Mucosa of rectum (tissue), 2 donors: ENCODE data around the gene WARS2.

Experiments
- H3K27ac ChIP-seq, 2 donors: one replicate each; pipeline ENCODE4 v1.7.0; 2013; ENCODE audit warnings: inconsistent platforms in 2 of 2, low read depth in 2 of 2, low read length in 2 of 2
- H3K27me3 ChIP-seq, 2 donors: one replicate each; pipeline ENCODE4 v1.7.0; 2013; ENCODE audit warnings: low read length in 2 of 2; ENCODE audit not compliant: control insufficient read depth in 2 of 2, insufficient read depth in 2 of 2
- H3K36me3 ChIP-seq, 2 donors: one replicate each; pipeline ENCODE4 v1.7.0; 2013; ENCODE audit warnings: low read length in 2 of 2; ENCODE audit not compliant: control insufficient read depth in 2 of 2, insufficient read depth in 2 of 2
- H3K4me1 ChIP-seq, 2 donors: one replicate each; pipeline ENCODE4 v1.7.0; 2013; ENCODE audit warnings: low read length in 2 of 2, mild to moderate bottlenecking in 1 of 2; ENCODE audit not compliant: control insufficient read depth in 2 of 2, insufficient read depth in 2 of 2
- H3K4me3 ChIP-seq, 2 donors: one replicate each; pipeline ENCODE4 v1.7.0; 2013; ENCODE audit warnings: low read length in 2 of 2
- H3K9ac ChIP-seq, 2 donors: one replicate each; pipeline ENCODE4 v1.7.0; 2013; ENCODE audit warnings: low read length in 2 of 2, low read depth in 1 of 2, mild to moderate bottlenecking in 1 of 2
- H3K9me3 ChIP-seq, 2 donors: one replicate each; pipeline ENCODE4 v1.7.0; 2013; ENCODE audit warnings: low read length in 2 of 2; ENCODE audit not compliant: control insufficient read depth in 2 of 2
- donor health status: healthy.
- donor health status: Normal muscosa, but diverticular disease.

WARS2 gene

GRCh38 chr1:119115736-119116135, 24.7 kb downstream of the WARS2 start:
- Histone ChIP-seq H3K27ac (no peak overlapping the region), H3K27me3 (no peaks in the 10 kb centered on the region), H3K36me3 (no peaks in the 10 kb centered on the region), H3K4me1 (peaks cover 0 to 3% of the 10 kb centered on the region in 2 donors), H3K4me3 (no peak overlapping the region), H3K9me3 (no peaks in the 10 kb centered on the region), H3K9ac (no peak overlapping the region)

- no peak overlapping the region for H3K9ac ChIP-seq
- no peak overlapping the region for H3K27ac ChIP-seq
- no peaks in the 10 kb centered on the region for H3K36me3 ChIP-seq
- H3K9me3 ChIP-seq = no peaks in the 10 kb centered on the region
- peaks cover 0 to 3% of the 10 kb centered on the region in 2 donors for H3K4me1 ChIP-seq
- no peaks in the 10 kb centered on the region for H3K27me3 ChIP-seq
- no peak overlapping the region for H3K4me3 ChIP-seq
Measured at GRCh38 chr1:119115311-119115710, 25.1 kb downstream of the WARS2 start.

GRCh38 chr1:119114786-119115185, 25.7 kb downstream of the WARS2 start:
- Histone ChIP-seq H3K9me3 (no peaks in the 10 kb centered on the region), H3K36me3 (no peaks in the 10 kb centered on the region), H3K27ac (no peak overlapping the region)

GRCh38 chr1:119112791-119113190, 27.7 kb downstream of the WARS2 start:
- no peak overlapping the region for H3K9ac ChIP-seq
- no peak overlapping the region for H3K27ac ChIP-seq
- no peaks in the 10 kb centered on the region for H3K36me3 ChIP-seq

More at GRCh38 chr1:119114786-119115185, 25.7 kb downstream of the WARS2 start:
- no peak overlapping the region for H3K4me3 ChIP-seq
- H3K9ac ChIP-seq = no peak overlapping the region
- H3K27me3 ChIP-seq = no peaks in the 10 kb centered on the region
- peaks cover 0 to 3% of the 10 kb centered on the region in 2 donors for H3K4me1 ChIP-seq

GRCh38 chr1:119112244-119112643, 28.2 kb downstream of the WARS2 start:
- Histone ChIP-seq H3K9ac (no peak overlapping the region), H3K9me3 (no peaks in the 10 kb centered on the region), H3K4me3 (no peak overlapping the region), H3K4me1 (peaks cover 0 to 3% of the 10 kb centered on the region in 2 donors), H3K27ac (no peak overlapping the region), H3K36me3 (no peaks in the 10 kb centered on the region), H3K27me3 (no peaks in the 10 kb centered on the region)

More at GRCh38 chr1:119112791-119113190, 27.7 kb downstream of the WARS2 start:
- Histone ChIP-seq H3K4me1 (peaks cover 0 to 3% of the 10 kb centered on the region in 2 donors), H3K9me3 (no peaks in the 10 kb centered on the region), H3K4me3 (no peak overlapping the region), H3K27me3 (no peaks in the 10 kb centered on the region)

GRCh38 chr1:119108988-119109387, 31.5 kb downstream of the WARS2 start:
- Histone ChIP-seq H3K9me3 (no peaks in the 10 kb centered on the region), H3K36me3 (no peaks in the 10 kb centered on the region), H3K9ac (no peak overlapping the region), H3K27ac (no peak overlapping the region), H3K4me3 (no peak overlapping the region), H3K27me3 (no peaks in the 10 kb centered on the region), H3K4me1 (no peaks in the 10 kb centered on the region)

- Histone ChIP-seq H3K27me3 (no peaks in the 10 kb centered on the region), H3K9me3 (no peaks in the 10 kb centered on the region), H3K36me3 (no peaks in the 10 kb centered on the region), H3K4me1 (no peaks in the 10 kb centered on the region), H3K4me3 (no peak overlapping the region), H3K9ac (no peak overlapping the region), H3K27ac (no peak overlapping the region)
Measured at GRCh38 chr1:119103764-119104163, 36.7 kb downstream of the WARS2 start.

- no peaks in the 10 kb centered on the region for H3K4me1 ChIP-seq
- no peaks in the 10 kb centered on the region for H3K36me3 ChIP-seq
- H3K9me3 ChIP-seq = no peaks in the 10 kb centered on the region
- H3K27me3 ChIP-seq = no peaks in the 10 kb centered on the region
- H3K9ac ChIP-seq = no peak overlapping the region
- no peak overlapping the region for H3K4me3 ChIP-seq
- H3K27ac ChIP-seq = no peak overlapping the region
Measured at GRCh38 chr1:119102051-119102450, 38.4 kb downstream of the WARS2 start.

- Histone ChIP-seq H3K4me1 (no peaks in the 10 kb centered on the region), H3K9ac (no peak overlapping the region), H3K4me3 (no peak overlapping the region), H3K36me3 (no peaks in the 10 kb centered on the region), H3K27me3 (no peaks in the 10 kb centered on the region), H3K27ac (no peak overlapping the region), H3K9me3 (no peaks in the 10 kb centered on the region)
Measured at GRCh38 chr1:119101563-119101962, 38.9 kb downstream of the WARS2 start.

GRCh38 chr1:119099775-119100174, 40.7 kb downstream of the WARS2 start:
- no peaks in the 10 kb centered on the region for H3K4me1 ChIP-seq
- no peaks in the 10 kb centered on the region for H3K9me3 ChIP-seq
- H3K9ac ChIP-seq = no peak overlapping the region
- no peaks in the 10 kb centered on the region for H3K36me3 ChIP-seq
- H3K4me3 ChIP-seq = no peak overlapping the region
- H3K27me3 ChIP-seq = no peaks in the 10 kb centered on the region
- no peak overlapping the region for H3K27ac ChIP-seq

GRCh38 chr1:119097380-119097779, 43.1 kb downstream of the WARS2 start:
- Histone ChIP-seq H3K9ac (no peak overlapping the region), H3K27ac (no peak overlapping the region), H3K9me3 (no peaks in the 10 kb centered on the region), H3K36me3 (no peaks in the 10 kb centered on the region), H3K27me3 (no peaks in the 10 kb centered on the region), H3K4me1 (no peaks in the 10 kb centered on the region), H3K4me3 (no peak overlapping the region)
